HepG2 (cell line): Measurements from ENCODE around the gene HMGCR. TPM values are rescaled to one million over a fixed set of nuclear protein-coding genes. Genes with fewer than 3 reads are reported as not detected.

Experiments used
- ATAC-seq: fragments of 200-7000 bp; cut with Tn5 transposase; 3 replicates; pipeline ENCODE4 v1.9.1; 2020; ENCODE audit warnings: mild to moderate bottlenecking, moderate library complexity
- BruUV-seq: library from RNA; stranded (reverse); fragments of 400-500 nt; replicated peaks from 2 replicates; lab custom pipeline; 2021; lab: Mats Ljungman, UMichigan
- CTCF ChIA-PET: fragments of 300-600 bp; formaldehyde crosslinking; extraction: SDS; loops from one replicate; lab custom pipeline; 2021; ENCODE audit warnings: low total read pairs, inconsistent platforms, low intra/inter-chr PET ratio; lab: Yijun Ruan, JAX
- POLR2A ChIA-PET: fragments of 350-600 bp; sonication (Branson Sonifier 250); formaldehyde crosslinking; loops from one replicate; lab custom pipeline; 2020; ENCODE audit warnings: antibody characterized with exemption, inconsistent platforms; lab: Yijun Ruan, JAX
- DNase-seq: peaks from one replicate; pipeline ENCODE4 v3.0.0-alpha.2; 2015; ENCODE audit warnings: low spot score
- FAIRE-seq: peaks from 3 replicates; lab custom pipeline; 2011; peaks lifted over from hg19 to GRCh38; lab: Jason Lieb, UNC
- H2AFZ ChIP-seq: one replicate; pipeline ENCODE4 v1.6.1; 2011; ENCODE audit warnings: low read length, inconsistent platforms
- H3K27ac ChIP-seq: fragments of 300-600 bp; 3 replicates; pipeline ENCODE4 v1.8.0; 2011; ENCODE audit warnings: mixed run types, mild to moderate bottlenecking, mixed read lengths, low read length, inconsistent platforms; ENCODE audit not compliant: insufficient read depth; ENCODE audit errors: extremely low read length
- H3K27me3 ChIP-seq, 2 experiments: fragments of 200-600 bp in 1 of 2; 2 replicates in 1 of 2; 3 replicates in 1 of 2; pipeline versions ENCODE4 v1.6.0 to v1.8.0; 2011; ENCODE audit warnings: low read length in 2 of 2, mild to moderate bottlenecking in 2 of 2, moderate library complexity in 2 of 2, inconsistent platforms in 1 of 2; ENCODE audit not compliant: insufficient read depth in 2 of 2, control insufficient read depth in 1 of 2
- H3K36me3 ChIP-seq, 2 experiments: fragments of 200-600 bp in 1 of 2; replicated peaks in 1 of 2; 2 replicates in 1 of 2; 3 replicates in 1 of 2; pipeline versions ENCODE4 v1.5.1 to v1.8.0; 2011; ENCODE audit warnings: low read length in 2 of 2, inconsistent platforms in 1 of 2; ENCODE audit not compliant: insufficient read depth in 2 of 2, control insufficient read depth in 1 of 2
- H3K4me1 ChIP-seq: 2 replicates; pipeline ENCODE4 v1.5.1; 2012; ENCODE audit warnings: low read length, inconsistent platforms; ENCODE audit not compliant: insufficient read depth
- H3K4me2 ChIP-seq: 2 replicates; pipeline ENCODE4 v1.6.0; 2011; ENCODE audit warnings: low read depth, low read length, inconsistent platforms
- H3K4me3 ChIP-seq, 3 experiments: fragments of 200-600 bp in 1 of 3; sonication (generic), shearing (Covaris generic) in 1 of 3; replicated peaks in 1 of 3; 2 replicates each; pipeline ENCODE4 v1.5.1; 2011 to 2016; ENCODE audit warnings: low read length in 3 of 3, inconsistent platforms in 2 of 3, low read depth in 2 of 3, mild to moderate bottlenecking in 2 of 3, control low read depth in 1 of 3, mixed read lengths in 1 of 3; ENCODE audit not compliant: insufficient read depth in 1 of 3
- H3K79me2 ChIP-seq: one replicate; pipeline ENCODE4 v1.6.1; 2011; ENCODE audit warnings: low read length, inconsistent platforms; ENCODE audit not compliant: insufficient read depth
- H3K9ac ChIP-seq: 2 replicates; pipeline ENCODE4 v1.6.0; 2011; ENCODE audit warnings: mild to moderate bottlenecking, low read depth, low read length, inconsistent platforms; ENCODE audit not compliant: insufficient read depth
- H3K9me3 ChIP-seq: 2 replicates; pipeline ENCODE4 v1.5.1; 2012; ENCODE audit warnings: mild to moderate bottlenecking, low read length
- H4K20me1 ChIP-seq: 2 replicates; pipeline ENCODE4 v1.6.0; 2011; ENCODE audit warnings: inconsistent platforms, mild to moderate bottlenecking, low read length, moderate library complexity; ENCODE audit not compliant: insufficient read depth
- ARHGAP35 ChIP-seq: sonication (generic); formaldehyde crosslinking; IDR thresholded peaks from 2 replicates; pipeline ENCODE4 v1.9.0; 2022; ENCODE audit warnings: mild to moderate bottlenecking, inconsistent platforms, moderate library complexity, missing genetic modification reagents, borderline replicate concordance
- DZIP1 ChIP-seq: sonication (generic); formaldehyde crosslinking; IDR thresholded peaks from 2 replicates; pipeline ENCODE4 v1.5.0; 2020; ENCODE audit warnings: mild to moderate bottlenecking, missing genetic modification reagents
- FLYWCH1 ChIP-seq: sonication (generic); formaldehyde crosslinking; IDR thresholded peaks from 2 replicates; pipeline ENCODE4 v1.8.1; 2023; ENCODE audit warnings: mild to moderate bottlenecking, missing genetic modification reagents
- GMEB2 ChIP-seq: IDR thresholded peaks from 2 replicates; pipeline ENCODE4 v1.6.1; 2016; ENCODE audit warnings: missing biosample characterization, missing genetic modification reagents, low read depth
- HIVEP1 ChIP-seq: sonication (generic); formaldehyde crosslinking; IDR thresholded peaks from 2 replicates; pipeline ENCODE4 v1.4.0; 2020; ENCODE audit warnings: mild to moderate bottlenecking, missing genetic modification reagents
- KLF11 ChIP-seq: IDR thresholded peaks from 2 replicates; pipeline ENCODE4 v1.6.1; 2016; ENCODE audit warnings: missing compliant biosample characterization
- PBX3 ChIP-seq: sonication (generic); formaldehyde crosslinking; IDR thresholded peaks from 2 replicates; pipeline ENCODE4 v1.8.1; 2023; ENCODE audit warnings: missing genetic modification reagents, inconsistent platforms, borderline replicate concordance
- PHF20 ChIP-seq: sonication (generic); formaldehyde crosslinking; IDR thresholded peaks from 2 replicates; pipeline ENCODE4 v1.5.0; 2020; ENCODE audit warnings: mild to moderate bottlenecking, missing genetic modification reagents
- SIX1 ChIP-seq: sonication (generic); formaldehyde crosslinking; IDR thresholded peaks from 2 replicates; pipeline ENCODE4 v1.4.0; 2020; ENCODE audit warnings: missing genetic modification reagents, borderline replicate concordance
- ZNF430 ChIP-seq: sonication (generic); formaldehyde crosslinking; IDR thresholded peaks from 2 replicates; pipeline ENCODE4 v1.9.0; 2021; ENCODE audit warnings: mild to moderate bottlenecking, missing genetic modification reagents
- ZNF660 ChIP-seq: sonication (generic); formaldehyde crosslinking; IDR thresholded peaks from 2 replicates; pipeline ENCODE4 v1.5.1; 2020; ENCODE audit warnings: mild to moderate bottlenecking, low read depth, missing genetic modification reagents, borderline replicate concordance
- WGBS: methylation state at CpG from one replicate; pipeline ENCODE4 v1.1.6; 2017; ENCODE audit warnings: low lambda C conversion rate; 5-methylcytosine and 5-hydroxymethylcytosine counted together
- in situ Hi-C: cut with HindIII; loops from 2 replicates; pipeline ENCODE4 v1.10.0; 2017; ENCODE audit warnings: low pct_unique_long_range_greater_than_20kb; ENCODE audit not compliant: extremely low pct_ligation_motif_present
- intact Hi-C: fragments of 100-400 bp; cut with micrococcal nuclease; formaldehyde crosslinking; loops from one replicate; pipeline ENCODE4 v1.10.0; 2022; ENCODE audit not compliant: unreplicated experiment
- polyA plus RNA-seq, 8 experiments: library from polyadenylated mRNA; depleted of rRNA in 3 of 8; stranded (reverse) in 7 of 8; unstranded in 1 of 8; fragments of >200 nt; fragmentation: Illumina TruSeq in 4 of 8; extraction: Trizol in 4 of 8; gene quantifications; 2 replicates each; pipeline versions ENCODE4 v1.2.1 to v1.2.3, GENCODE V29; 2011 to 2016; ENCODE audit warnings: low read depth in 4 of 8, missing spikeins in 1 of 8, mixed read lengths in 1 of 8; ENCODE audit not compliant: insufficient read depth in 1 of 8
- total RNA-seq, 5 experiments: library from RNA; depleted of rRNA; stranded (reverse); fragments of >200 nt; fragmentation: Illumina TruSeq; extraction: Trizol; gene quantifications; 2 replicates each; pipeline ENCODE4 v1.2.3, GENCODE V29; 2016; ENCODE audit warnings: low read depth in 1 of 5

The HMGCR gene
- total and polyA plus RNA-seq, 2 of the 13 experiments (the other 11 are each of a cell fraction or from before 2014, with no cell fraction given): 43.0 to 144 TPM

- H3K79me2 ChIP-seq: peaks cover 95% of the 10 kb centered on the region
- no peak overlapping the region for H3K9ac ChIP-seq
- ChIA-PET CTCF (no interaction called here), POLR2A (no interaction called here)
- BruUV-seq: no TSS peak
- H3K4me1 ChIP-seq: peaks cover 47% of the 10 kb centered on the region
- peak overlapping the region; percentile 85 for H3K4me2 ChIP-seq
- peaks cover 77% of the 10 kb centered on the region for H4K20me1 ChIP-seq
- in situ Hi-C loops (no loop called here), intact Hi-C loops (no loop called here)
- H3K4me3 ChIP-seq: peak overlapping the region in 2 of 3 experiments; percentile 24 to 69; a peak in 2 of 6 replicates
- ATAC-seq (no peak), FAIRE-seq (no peak), DNase-seq (no peak)
- H3K9me3 ChIP-seq: no peaks in the 10 kb centered on the region
- no peak overlapping the region for H2AFZ ChIP-seq
- TF ChIP-seq ARHGAP35 (CRISPR knock-in tag) (no peak), HIVEP1 (CRISPR knock-in tag) (no peak), KLF11 (CRISPR knock-in tag) (no peak), GMEB2 (CRISPR knock-in tag) (no peak), FLYWCH1 (CRISPR knock-in tag) (no peak), PBX3 (CRISPR knock-in tag) (no peak), PHF20 (no peak), ZNF660 (CRISPR knock-in tag) (no peak), SIX1 (CRISPR knock-in tag) (no peak), ZNF430 (no peak), DZIP1 (CRISPR knock-in tag) (no peak)
- H3K27me3 ChIP-seq: no peaks in the 10 kb centered on the region; a peak in 1 of 5 replicates
- H3K36me3 ChIP-seq: peaks cover 2 to 41% of the 10 kb centered on the region in 2 experiments; a peak in 4 of 5 replicates
- 85% methylated on average over 1 of the region's 1 CpG for WGBS
- H3K27ac ChIP-seq: no peak overlapping the region
Measured at GRCh38 chr5:75341934-75342333, 4.9 kb downstream of the HMGCR start.
